LoVo (cell line): ENCODE data around the gene SLC30A3.

Experiments
- DNase-seq: peaks from one replicate; pipeline ENCODE4 v3.0.0-alpha.2; 2016; ENCODE audit warnings: low spot score

The SLC30A3 gene

GRCh38 chr2:27231921-27232320 is 30.9 kb downstream of the SLC30A3 start:
- DNase-seq = no peak

- DNase-seq = no peak
Observed at GRCh38 chr2:27227501-27227900, 35.3 kb downstream of the SLC30A3 start.

GRCh38 chr2:27225526-27225925 is 37.3 kb downstream of the SLC30A3 start:
- no peak for DNase-seq

DNA sequence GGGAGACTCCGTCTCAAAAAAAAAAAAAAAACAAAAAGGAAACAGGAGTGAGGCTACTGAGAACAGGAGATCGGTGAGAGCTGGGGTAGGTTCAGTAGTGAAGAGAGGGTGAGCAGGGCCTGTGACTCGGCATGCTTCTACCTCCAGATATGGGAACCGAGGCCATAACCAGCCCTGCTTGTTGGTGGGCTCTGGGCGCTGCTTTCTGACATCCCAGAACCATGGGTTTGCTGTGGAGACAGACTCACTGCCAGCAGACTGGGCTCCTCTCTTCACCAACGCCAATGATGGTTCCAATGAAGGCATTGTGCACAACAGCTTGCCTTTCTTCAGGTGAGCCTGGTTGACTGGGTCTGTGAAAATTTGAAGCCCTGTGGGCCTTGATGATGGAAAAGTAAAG is 39.4 kb downstream of the SLC30A3 start:
- no peak for DNase-seq

DNA sequence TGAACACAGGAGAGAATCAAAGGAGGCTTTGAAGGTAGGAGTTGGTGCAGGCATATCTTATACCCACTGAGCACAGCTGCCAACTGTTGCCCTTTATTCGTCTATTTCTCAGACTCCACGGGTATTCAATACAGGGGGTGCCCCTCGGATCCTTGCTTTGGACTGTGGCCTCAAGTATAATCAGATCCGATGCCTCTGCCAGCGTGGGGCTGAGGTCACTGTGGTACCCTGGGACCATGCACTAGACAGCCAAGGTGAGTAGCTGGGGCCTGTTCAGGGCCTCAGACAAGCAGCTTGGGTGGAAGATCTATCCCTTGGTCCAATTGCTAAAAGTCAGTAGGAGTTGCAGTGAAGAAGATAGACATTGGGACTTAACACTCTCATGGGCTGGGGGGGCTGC is 40.4 kb downstream of the SLC30A3 start:
- no peak for DNase-seq

DNA sequence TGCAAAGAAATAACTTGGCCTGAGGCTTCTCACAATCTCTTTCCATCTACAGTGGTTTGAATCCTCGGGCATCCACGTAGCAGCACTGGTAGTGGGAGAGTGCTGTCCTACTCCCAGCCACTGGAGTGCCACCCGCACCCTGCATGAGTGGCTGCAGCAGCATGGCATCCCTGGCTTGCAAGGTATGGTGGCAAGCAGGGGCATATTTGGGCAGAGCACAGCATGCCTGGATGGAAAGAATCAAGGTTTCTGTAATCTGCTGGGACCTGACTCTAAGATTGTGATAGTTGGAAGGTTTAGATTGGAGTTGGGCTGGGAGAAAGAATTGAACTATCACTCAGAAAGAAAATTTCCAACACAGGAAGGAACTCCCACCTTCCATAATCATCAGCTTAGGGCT is 41.7 kb downstream of the SLC30A3 start:
- no peak for DNase-seq

- DNase-seq = no peak
Observed at GRCh38 chr2:27220091-27220490, 42.8 kb downstream of the SLC30A3 start.

DNA sequence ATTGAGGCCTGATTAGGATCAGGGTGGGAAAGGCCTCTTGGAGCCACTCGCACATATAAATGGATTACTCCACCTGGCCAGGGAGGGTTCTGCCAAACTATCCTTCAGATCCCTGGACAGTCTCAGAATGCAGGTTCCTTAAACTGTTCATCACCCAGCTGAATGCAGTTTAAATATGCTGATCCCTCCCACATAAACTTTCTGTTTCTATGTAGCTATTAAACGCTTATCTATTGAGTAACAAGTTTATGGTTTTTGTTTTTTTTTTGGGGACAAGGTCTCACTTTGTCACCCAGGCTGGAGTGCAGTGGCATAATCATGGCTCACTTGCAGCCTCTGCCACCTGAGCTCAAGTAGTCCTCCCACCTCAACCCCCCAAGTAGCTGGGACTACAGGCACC is 43.8 kb downstream of the SLC30A3 start:
- no peak for DNase-seq

DNA sequence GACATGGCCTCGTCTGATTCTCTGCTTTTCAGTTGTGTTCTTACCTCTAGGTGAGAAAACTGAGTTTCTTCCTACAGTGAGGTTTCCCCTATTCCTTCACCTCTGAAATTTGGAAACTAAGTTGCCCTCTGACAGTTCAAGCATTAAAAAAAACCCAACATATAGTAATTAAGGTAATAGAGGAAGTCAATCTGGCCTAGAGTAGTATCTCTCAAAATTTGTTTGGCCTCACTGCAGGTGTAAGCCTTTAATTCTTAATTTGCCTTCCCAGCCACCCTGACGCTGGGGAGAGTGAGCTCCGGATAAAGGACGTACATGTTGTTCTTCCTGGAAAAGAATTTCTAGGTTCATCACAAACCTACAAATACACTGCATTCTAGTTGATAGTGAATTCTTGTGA is 44.2 kb downstream of the SLC30A3 start:
- DNase-seq = no peak

DNA sequence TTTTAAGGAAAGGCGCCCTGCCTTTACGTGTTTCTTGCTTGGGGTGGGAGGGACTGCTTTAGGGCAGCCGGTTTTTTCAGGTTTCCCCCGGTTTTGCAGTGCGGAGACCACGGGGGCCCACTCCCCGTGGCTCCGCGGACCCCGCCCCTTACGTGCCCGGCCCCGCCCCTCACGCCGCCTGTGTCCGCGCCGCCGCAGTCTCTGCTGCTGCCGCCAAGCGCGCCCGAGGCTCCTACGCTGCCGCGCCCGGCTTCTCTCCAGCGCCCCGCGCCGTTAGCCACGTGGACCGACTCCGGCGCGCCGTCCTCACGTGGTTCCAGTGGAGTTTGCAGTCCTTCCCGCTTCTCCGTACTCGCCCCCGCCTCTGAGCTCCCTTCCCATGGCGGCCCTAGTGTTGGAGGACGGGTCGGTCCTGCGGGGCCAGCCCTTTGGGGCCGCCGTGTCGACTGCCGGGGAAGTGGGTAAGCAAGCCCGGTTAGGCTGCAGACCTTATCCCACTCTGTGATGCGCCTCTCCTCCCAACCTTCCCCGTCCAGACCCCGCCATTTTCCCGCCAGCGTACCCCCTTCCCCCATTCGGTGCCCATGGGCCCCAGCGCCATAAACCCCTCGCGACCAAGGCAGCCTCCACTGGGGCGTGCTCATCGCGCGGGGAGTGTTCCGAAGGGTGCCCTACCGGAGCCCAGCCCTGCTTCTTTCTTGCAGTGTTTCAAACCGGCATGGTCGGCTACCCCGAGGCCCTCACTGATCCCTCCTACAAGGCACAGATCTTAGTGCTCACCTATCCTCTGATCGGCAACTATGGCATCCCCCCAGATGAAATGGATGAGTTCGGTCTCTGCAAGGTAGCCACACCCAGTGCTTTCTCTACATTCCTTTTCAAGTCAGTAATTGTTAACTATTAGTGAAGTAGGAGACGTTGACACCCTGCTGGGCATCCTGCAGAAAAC is 45.4 kb downstream of the SLC30A3 start, which contains the start of gene CAD:
Gene CAD, plus strand, starts transcription at position 197 of the 949 bp plus-strand sequence. Its CDS starts 183 bp downstream, at position 380.
- peak; percentile 87 for DNase-seq

- no peak for DNase-seq
Observed at GRCh38 chr2:27216416-27217137, 46.3 kb downstream of the SLC30A3 start.

DNA sequence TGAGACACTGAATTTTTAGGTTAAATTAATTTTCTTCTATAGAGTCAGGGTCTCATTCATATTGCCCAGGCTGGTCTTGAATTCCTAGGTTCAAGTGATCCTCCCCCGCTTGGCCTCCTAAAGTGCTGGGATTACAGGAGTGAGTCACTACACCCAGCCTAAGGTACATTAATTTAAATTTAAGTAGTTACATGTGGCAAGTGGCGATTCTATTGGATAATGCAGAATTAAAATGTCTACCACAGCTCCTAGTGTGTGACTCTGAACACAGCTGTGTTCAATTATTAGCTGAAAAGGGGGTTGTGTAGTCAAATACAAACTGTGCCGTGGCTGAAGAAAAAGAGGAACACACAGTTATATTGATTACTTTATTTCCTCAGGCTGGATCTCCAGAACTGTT is 47.9 kb downstream of the SLC30A3 start:
- no peak for DNase-seq

- peak; percentile 3 for DNase-seq
Observed at GRCh38 chr2:27212626-27213471, 50.0 kb downstream of the SLC30A3 start.

DNA sequence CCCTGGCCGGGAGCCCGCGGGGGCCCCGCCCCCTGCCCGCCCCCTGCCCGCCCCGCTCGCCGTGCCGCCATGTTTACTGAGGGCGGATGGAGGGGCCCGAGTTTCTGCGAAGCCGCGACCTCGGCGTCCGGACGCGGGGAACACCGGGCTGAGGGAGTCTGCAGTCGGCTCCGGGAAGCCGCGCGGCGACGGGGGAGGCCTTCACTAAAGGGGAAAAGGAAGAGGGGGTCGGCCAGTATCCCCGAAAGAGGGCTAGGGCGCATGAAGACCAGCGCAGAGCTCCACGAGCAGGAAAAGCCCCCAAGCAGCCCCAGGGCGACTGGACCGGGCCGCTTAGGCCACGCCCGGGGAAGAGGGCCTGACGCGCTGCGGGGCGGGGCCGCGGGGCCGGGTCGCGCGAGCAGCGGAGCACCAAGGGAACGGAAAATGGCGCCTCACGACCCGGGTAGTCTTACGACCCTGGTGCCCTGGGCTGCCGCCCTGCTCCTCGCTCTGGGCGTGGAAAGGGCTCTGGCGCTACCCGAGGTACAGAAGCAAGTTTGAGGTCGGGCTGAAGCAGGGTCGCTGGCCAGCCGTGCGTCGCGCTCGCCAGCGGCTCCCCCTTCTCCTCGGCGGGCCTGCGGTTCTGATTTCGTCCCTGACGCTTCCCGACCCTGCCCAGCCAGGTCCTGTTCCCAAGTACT is 50.8 kb downstream of the SLC30A3 start, which contains the start of the genes ATRAID and SLC5A6:
Gene ATRAID, plus strand, starts transcription at position 99 of the 683 bp plus-strand sequence. Its CDS starts 328 bp downstream, at position 427.
Gene SLC5A6, minus strand, starts transcription at position 326 of the 683 bp plus-strand sequence. CDS start 4,618 bp downstream, outside the sequence.
- peak; percentile 92 for DNase-seq

DNA sequence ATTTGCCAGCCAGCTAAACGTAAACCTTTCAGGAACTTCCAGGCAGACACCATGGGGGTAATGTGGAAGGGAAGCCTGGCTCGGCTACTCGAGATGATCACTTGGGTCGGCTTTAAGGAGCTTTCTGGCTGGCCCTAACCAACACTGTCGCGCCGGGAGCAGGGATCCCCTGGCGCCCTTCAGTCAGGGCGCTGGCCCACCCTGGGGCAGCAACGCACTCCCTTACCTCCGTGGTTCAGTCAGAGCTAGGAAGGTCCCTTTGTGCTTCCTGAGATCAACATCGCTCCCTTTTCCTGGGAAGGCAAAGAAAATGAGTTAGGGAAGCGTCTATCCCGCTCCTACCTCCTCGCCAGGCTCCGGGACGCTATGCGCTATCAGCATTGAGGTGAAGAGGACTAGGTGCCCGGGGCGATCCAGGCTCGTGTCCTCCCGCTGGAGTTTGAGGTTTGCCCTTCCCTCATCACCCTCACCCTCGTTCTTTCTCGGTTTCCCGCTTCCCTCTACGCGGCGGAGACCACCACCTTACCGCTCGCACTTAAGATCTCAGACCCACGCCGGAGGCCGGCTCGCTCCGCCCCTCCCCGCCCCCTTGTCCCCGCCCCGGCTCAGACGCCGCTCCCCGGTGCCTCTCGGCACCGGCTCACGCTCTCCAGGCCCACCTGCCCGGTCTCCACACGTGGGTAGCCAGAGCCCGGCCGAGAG is 51.5 kb downstream of the SLC30A3 start:
- no peak for DNase-seq

GRCh38 chr2:27209621-27210401 is 53.0 kb downstream of the SLC30A3 start:
- no peak for DNase-seq

DNA sequence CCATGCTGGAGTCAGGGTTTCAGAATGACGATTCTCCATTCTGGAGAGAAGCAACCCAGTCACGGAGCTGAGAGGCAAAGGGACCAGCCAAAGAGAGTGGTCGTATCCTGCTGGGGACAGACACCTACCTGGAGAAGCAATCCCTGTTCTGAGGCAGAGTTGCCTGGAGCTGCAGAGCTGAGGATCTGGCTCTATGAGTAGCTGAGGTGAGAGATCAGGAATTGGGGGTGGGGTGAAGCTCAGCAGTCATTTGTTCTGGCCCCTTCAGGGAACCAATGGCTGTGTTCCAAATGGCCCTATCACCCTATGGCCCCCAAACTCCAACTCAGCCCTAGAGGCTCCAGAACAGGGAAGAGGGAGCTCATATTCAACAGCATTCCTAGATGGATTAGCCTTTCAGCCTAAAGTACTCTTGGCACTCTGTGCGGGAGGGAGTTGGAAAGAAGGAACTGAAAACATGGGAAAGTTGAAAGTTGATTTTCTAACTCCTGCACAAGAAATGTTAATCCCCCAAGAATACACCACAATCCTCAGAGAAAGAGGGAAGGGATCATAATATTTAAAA is 54.3 kb downstream of the SLC30A3 start:
- no peak for DNase-seq

DNA sequence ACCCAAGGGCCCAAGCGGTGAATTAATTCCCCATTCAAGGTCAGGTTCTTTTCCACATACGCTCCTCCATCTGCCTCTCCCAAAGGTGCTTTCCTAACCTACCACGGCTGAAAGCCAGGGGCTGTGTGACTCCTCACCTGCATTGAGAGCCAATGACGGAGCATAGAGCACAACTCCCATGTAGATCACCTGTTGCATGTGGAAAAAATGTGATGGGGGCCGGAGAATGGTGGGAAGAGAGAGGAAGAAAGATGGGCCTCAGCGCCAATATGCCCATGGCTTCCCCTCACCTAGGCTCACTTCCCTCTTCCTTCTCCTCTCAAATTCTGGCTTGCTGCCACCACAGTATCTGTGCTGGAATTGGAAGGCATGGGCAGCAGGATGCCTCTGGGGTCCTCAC is 56.5 kb downstream of the SLC30A3 start:
- no peak for DNase-seq

DNA sequence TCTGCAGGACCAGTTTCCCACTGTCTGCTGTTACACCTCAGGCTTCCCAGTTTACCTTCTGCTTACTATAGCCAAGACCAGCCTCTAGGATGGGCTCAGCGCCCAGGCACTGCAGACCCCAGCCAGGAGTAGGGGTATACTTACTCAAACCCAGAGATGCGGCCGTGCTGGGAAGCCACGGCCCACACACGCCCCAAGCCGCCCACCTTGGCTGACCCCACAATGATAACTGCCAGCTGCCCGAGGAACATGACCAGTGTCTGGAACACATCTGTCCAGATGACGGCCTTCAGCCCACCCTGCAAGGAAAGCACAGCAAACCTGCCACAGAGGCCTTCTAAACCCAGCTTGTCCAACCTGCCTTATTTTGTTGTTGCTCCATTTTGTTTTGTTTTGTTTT is 57.6 kb downstream of the SLC30A3 start:
- DNase-seq = no peak
